HUES64 (cell line): ENCODE results near the gene ST14.
"Not testable (repeated sequence)": the region's sequence is repeated elsewhere in the genome, so short reads cannot be mapped to it uniquely, and the experiment has no call there.

Experiments
- H3K27ac ChIP-seq: 2 replicates; pipeline ENCODE4 v1.7.0; 2013; ENCODE audit warnings: low read depth, low read length, inconsistent platforms
- H3K27me3 ChIP-seq: 2 replicates; pipeline ENCODE4 v1.6.1; 2013; ENCODE audit warnings: mild to moderate bottlenecking, low read length; ENCODE audit not compliant: insufficient read depth
- H3K36me3 ChIP-seq: 2 replicates; pipeline ENCODE4 v1.6.1; 2013; ENCODE audit warnings: mild to moderate bottlenecking, low read length; ENCODE audit not compliant: insufficient read depth
- H3K4me1 ChIP-seq: 2 replicates; pipeline ENCODE4 v1.6.1; 2013; ENCODE audit warnings: mild to moderate bottlenecking, low read length, moderate library complexity; ENCODE audit not compliant: insufficient read depth
- H3K4me3 ChIP-seq: 2 replicates; pipeline ENCODE4 v1.5.1; 2013; ENCODE audit warnings: mild to moderate bottlenecking, low read length, moderate library complexity
- H3K9ac ChIP-seq: 2 replicates; pipeline ENCODE4 v1.6.1; 2013; ENCODE audit warnings: mild to moderate bottlenecking, low read depth, low read length
- H3K9me3 ChIP-seq: 2 replicates; pipeline ENCODE4 v1.6.1; 2013; ENCODE audit warnings: low read depth, low read length; ENCODE audit not compliant: insufficient read depth
- whole genome bisulfite sequencing: fragments of 150-250, 120-280 bp; methylation state at CpG from one replicate; pipeline ENCODE4 v1.1.7; 2013; ENCODE audit warnings: missing lambda C conversion rate; 5-methylcytosine and 5-hydroxymethylcytosine counted together

ST14 gene

GRCh38 chr11:130223291-130223971 lies 63.8 kb downstream of the ST14 start:
- no peak overlapping the region for H3K9ac ChIP-seq
- no peak overlapping the region for H3K27ac ChIP-seq
- no peaks in the 10 kb centered on the region for H3K27me3 ChIP-seq
- no peaks in the 10 kb centered on the region for H3K36me3 ChIP-seq
- H3K4me3 ChIP-seq, result no peak overlapping the region
- H3K9me3 ChIP-seq, result no peaks in the 10 kb centered on the region
- no peaks in the 10 kb centered on the region for H3K4me1 ChIP-seq
- WGBS, result 90% methylated on average over 12 of the region's 12 CpGs

GRCh38 chr11:130227373-130227772 lies 67.8 kb downstream of the ST14 start:
- Histone ChIP-seq H3K36me3 (peaks cover 11% of the 10 kb centered on the region; the same call in 1 of the 2 replicates), H3K4me3 (no peak overlapping the region), H3K9ac (no peak overlapping the region), H3K9me3 (no peaks in the 10 kb centered on the region), H3K27ac (no peak overlapping the region), H3K27me3 (no peaks in the 10 kb centered on the region), H3K4me1 (no peaks in the 10 kb centered on the region)
- WGBS, result 97% methylated on average over 4 of the region's 4 CpGs

GRCh38 chr11:130233486-130233885 lies 73.9 kb downstream of the ST14 start:
- not testable (repeated sequence) for H3K9ac ChIP-seq, H3K4me3 ChIP-seq, H3K27ac ChIP-seq, H3K27me3 ChIP-seq, H3K4me1 ChIP-seq, H3K9me3 ChIP-seq
- peaks cover 58% of the 10 kb centered on the region for H3K36me3 ChIP-seq

GRCh38 chr11:130233888-130234287 lies 74.3 kb downstream of the ST14 start:
- H3K4me3 ChIP-seq, H3K27me3 ChIP-seq, H3K9ac ChIP-seq, H3K27ac ChIP-seq, H3K4me1 ChIP-seq, H3K9me3 ChIP-seq: not testable (repeated sequence)
- H3K36me3 ChIP-seq, result peaks cover 61% of the 10 kb centered on the region
- no CpG with 5 or more reads among the region's 3 CpGs for WGBS

- Histone ChIP-seq H3K27me3 (no peaks in the 10 kb centered on the region), H3K9me3 (no peaks in the 10 kb centered on the region), H3K36me3 (peaks cover 65% of the 10 kb centered on the region), H3K4me1 (no peaks in the 10 kb centered on the region), H3K9ac (no peak overlapping the region), H3K27ac (no peak overlapping the region), H3K4me3 (no peak overlapping the region)
These were observed 74.7 kb downstream of the ST14 start for GRCh38 chr11:130234315-130234714.

GRCh38 chr11:130237282-130238006 lies 77.9 kb downstream of the ST14 start:
- 92% methylated on average over 6 of the region's 6 CpGs for WGBS
- Histone ChIP-seq H3K9ac (no peak overlapping the region), H3K9me3 (no peaks in the 10 kb centered on the region), H3K27me3 (no peaks in the 10 kb centered on the region), H3K4me1 (no peaks in the 10 kb centered on the region), H3K36me3 (peaks cover 57% of the 10 kb centered on the region), H3K27ac (no peak overlapping the region), H3K4me3 (no peak overlapping the region)

- no peak overlapping the region for H3K4me3 ChIP-seq
- H3K9me3 ChIP-seq, result no peaks in the 10 kb centered on the region
- H3K4me1 ChIP-seq, result no peaks in the 10 kb centered on the region
- peaks cover 28% of the 10 kb centered on the region for H3K36me3 ChIP-seq
- H3K27ac ChIP-seq, result no peak overlapping the region
- no peak overlapping the region for H3K9ac ChIP-seq
- no peaks in the 10 kb centered on the region for H3K27me3 ChIP-seq
- WGBS, result 100% methylated on average over 1 of the region's 2 CpGs
These were observed 82.1 kb downstream of the ST14 start for GRCh38 chr11:130241713-130242112.

GRCh38 chr11:130243816-130244215 lies 84.2 kb downstream of the ST14 start:
- 96% methylated on average over 2 of the region's 2 CpGs for WGBS
- Histone ChIP-seq H3K9ac (no peak overlapping the region), H3K9me3 (no peaks in the 10 kb centered on the region), H3K27me3 (no peaks in the 10 kb centered on the region), H3K4me3 (no peak overlapping the region), H3K36me3 (peaks cover 7% of the 10 kb centered on the region; the same call in 1 of the 2 replicates), H3K27ac (no peak overlapping the region), H3K4me1 (no peaks in the 10 kb centered on the region)

- no peak overlapping the region for H3K9ac ChIP-seq
- no peak overlapping the region for H3K27ac ChIP-seq
- H3K27me3 ChIP-seq, result no peaks in the 10 kb centered on the region
- peaks cover 5% of the 10 kb centered on the region; the same call in 1 of the 2 replicates for H3K4me1 ChIP-seq
- H3K9me3 ChIP-seq, result no peaks in the 10 kb centered on the region
- H3K4me3 ChIP-seq, result no peak overlapping the region
- 100% methylated on average over 1 of the region's 3 CpGs for WGBS
- H3K36me3 ChIP-seq, result no peaks in the 10 kb centered on the region
These were observed 85.3 kb downstream of the ST14 start for GRCh38 chr11:130244848-130245247.

- not testable (repeated sequence) for H3K4me3 ChIP-seq, H3K27me3 ChIP-seq, H3K27ac ChIP-seq, H3K9me3 ChIP-seq, H3K4me1 ChIP-seq, H3K9ac ChIP-seq, H3K36me3 ChIP-seq
- WGBS, result 96% methylated on average over 6 of the region's 6 CpGs
These were observed 85.8 kb downstream of the ST14 start for GRCh38 chr11:130245375-130245774.

- no peaks in the 10 kb centered on the region for H3K36me3 ChIP-seq
- no peak overlapping the region for H3K27ac ChIP-seq
- no peak overlapping the region for H3K4me3 ChIP-seq
- H3K4me1 ChIP-seq, result peaks cover 5% of the 10 kb centered on the region; the same call in 1 of the 2 replicates
- H3K9me3 ChIP-seq, result no peaks in the 10 kb centered on the region
- no peaks in the 10 kb centered on the region for H3K27me3 ChIP-seq
- no peak overlapping the region for H3K9ac ChIP-seq
- WGBS, result 94% methylated on average over 1 of the region's 1 CpG
These were observed 86.7 kb downstream of the ST14 start for GRCh38 chr11:130246270-130246669.
